Kasumi-1 (cell line): ENCODE data around the gene EXOSC5.
"Not testable (repeated sequence)": the region's sequence is repeated elsewhere in the genome, so short reads cannot be mapped to it uniquely, and the experiment has no call there.

Source experiments
- DNase-seq, 2 experiments: peaks; one replicate each; lab custom pipeline; 2025; lab: John Stamatoyannopoulos, UW

EXOSC5 gene

DNA sequence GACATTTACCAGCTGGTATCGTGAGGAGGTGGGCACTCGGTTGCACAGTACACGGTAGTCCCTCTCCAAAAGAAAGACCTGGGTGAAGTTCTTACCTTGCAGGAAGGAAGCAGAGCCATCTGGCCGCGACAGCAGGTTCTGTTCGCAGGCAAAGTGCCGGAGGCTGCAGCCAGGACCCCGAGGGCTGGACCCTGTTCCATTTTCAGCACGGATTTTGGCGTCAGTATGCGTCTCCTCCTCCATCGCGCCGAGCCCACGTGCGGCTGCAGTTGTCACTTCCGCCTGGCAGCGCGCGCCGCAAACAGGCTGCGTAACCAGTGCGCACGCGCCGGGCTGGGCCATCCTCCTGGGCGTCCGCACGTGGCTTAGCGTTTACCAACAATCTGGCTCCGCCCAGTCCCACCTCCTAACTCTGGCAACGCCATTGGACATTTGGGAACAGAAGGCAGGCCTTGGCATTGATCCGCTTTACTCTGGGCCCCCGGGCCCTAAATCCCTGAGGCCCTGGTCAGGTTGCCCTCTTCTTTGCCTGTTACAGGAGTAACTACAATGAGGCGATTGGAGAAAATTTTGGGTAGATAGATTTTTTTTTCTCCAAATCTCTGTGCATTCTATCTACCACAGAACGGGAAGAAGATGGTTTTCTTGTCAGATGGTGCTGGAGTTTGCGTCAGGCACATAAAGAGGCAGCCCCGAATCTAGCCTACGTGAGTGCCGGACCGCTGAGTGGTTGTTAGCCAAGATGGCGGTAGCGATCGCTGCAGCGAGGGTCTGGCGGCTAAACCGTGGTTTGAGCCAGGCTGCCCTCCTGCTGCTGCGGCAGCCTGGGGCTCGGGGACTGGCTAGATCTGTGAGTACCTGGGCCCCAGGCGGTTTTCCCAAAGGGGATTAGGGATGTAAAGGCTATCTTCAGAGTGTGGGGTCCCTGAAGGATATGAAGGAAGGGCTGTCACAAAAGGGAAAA is at the start of gene EXOSC5, which contains the start of gene BCKDHA:
Gene EXOSC5, minus strand, starts transcription at position 274 of the 964 bp plus-strand sequence. Its CDS starts 31 bp downstream, at position 243.
Gene BCKDHA, plus strand, starts transcription at position 733 of the 964 bp plus-strand sequence. Its CDS starts 10 bp downstream, at position 743.
- DNase-seq: peak; percentile 99

DNA sequence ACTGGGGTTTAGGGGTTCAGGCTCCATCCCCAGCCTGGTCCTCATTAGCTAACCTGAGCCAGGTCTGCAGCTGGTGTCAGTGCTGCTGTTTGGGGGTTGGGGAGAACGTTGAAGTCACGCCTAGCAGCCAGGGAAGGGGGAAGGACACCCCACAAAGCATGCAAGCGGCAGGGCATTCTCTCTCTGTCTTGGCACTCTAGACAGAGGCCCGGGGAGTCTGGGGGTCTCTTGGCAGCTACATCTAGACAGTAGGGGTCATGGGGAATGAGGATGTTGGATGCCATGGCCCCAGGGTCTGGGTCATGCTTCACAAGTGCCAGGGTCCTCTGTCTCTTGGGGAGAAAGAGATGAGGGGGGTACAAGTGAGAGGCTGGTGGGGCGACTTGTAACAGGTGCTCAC is 48.4 kb upstream of the EXOSC5 start:
- no peak for DNase-seq

DNA sequence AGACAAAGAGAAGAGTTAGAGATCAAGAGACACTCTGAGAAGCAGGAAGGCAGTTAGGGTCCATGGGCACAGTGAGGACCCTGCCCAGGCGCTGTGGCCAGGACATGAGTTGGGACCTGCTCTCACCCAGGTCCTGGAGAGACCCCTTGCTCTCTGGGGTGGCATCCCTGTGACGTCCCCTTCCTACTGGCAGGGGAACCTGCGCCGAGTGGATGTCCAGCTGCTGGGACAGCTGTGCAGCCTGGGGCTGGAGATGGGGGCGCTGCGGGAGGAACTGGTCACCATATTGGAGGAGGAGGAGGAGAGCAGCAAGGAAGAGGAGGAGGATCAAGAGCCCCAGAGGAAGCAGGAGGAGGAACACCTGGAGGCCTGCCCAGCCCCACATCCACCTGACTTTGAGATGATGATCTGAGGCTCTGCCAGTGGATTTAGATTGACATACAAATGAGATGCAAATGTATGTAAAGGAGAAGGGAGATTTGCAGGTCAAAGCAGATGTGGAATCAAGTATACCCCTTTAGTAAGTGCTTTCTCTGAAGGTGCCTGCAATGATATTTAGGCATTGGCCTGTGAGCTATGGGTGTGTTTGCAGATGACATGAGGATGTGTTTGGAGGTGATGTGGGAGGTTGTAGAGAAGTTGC is 46.8 kb upstream of the EXOSC5 start:
- DNase-seq: no peak

DNA sequence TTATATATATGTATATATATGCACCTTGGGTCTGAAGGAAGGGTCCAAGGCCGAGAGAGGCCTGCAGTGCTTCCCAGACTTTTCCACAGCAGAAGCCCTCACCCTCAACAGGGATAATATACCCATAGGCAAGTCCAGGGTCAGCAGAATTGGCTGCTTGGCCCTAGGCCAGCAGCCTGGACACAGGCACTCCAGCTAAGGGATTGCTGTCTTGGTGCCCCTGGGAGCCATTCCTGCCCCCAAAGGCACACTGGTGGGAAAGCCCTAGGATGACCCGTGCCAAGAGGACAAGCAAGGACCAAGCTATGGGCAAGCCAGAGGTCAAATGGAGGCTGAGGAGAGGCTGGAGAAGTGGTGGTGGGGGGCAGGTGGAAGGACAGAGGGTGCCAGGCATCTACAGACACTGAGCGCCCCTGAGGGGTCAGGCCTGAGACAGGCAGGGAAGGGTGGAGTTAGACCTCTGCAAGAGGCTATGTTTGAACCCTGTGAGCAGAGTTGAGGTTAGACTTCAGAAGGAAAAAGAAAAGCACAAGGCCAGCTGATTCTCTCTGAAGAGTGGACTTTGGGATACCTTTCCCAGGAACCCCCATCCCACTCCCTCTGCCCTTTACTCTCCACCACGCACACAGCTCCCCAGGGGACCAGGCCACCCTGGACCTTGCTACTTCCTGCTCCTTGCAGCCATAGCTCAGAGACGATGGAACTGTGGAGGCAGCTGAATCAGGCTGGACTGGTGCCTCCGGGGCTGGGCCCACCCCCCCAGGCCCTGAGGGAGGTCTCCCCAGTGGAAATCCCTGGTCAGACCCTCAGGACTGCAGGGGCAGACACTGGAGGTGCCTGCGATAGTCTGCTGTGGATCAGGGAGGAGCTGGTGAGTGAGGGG is 45.6 kb upstream of the EXOSC5 start, which contains the start of gene ERICH4:
Gene ERICH4, plus strand, starts transcription at position 684 of the 883 bp plus-strand sequence. Its CDS starts 14 bp downstream, at position 698.
- no peak for DNase-seq

DNA sequence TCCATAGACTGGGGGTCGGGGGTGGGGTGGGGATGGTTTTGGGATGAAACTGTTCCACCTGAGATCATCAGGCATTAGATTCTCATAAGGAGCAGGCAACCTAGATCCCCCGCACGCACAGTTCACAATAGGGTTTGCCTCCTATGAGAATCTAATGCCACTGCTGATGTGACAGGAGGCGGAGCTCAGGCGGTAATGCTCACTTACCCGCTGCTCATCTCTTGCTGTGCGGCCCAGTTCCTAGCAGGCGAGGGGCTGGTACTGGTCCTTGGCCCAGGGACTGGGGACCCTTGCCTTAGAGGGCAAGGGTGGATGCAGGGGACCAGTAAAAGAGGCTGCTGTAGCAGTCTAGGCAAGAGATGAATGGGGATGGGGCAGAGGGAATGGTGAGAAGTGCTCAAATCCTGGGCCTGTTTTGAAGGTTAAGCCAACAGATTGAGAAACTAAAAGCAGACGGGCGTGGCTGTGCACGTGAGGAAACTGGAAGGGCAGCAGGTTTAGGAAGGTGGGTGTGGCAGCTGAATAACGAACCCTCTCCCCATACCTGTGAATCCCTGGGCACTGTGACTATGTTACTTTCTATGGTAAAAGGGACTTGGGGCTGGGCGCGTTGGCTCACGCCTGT is 44.3 kb upstream of the EXOSC5 start:
- DNase-seq: no peak

DNA sequence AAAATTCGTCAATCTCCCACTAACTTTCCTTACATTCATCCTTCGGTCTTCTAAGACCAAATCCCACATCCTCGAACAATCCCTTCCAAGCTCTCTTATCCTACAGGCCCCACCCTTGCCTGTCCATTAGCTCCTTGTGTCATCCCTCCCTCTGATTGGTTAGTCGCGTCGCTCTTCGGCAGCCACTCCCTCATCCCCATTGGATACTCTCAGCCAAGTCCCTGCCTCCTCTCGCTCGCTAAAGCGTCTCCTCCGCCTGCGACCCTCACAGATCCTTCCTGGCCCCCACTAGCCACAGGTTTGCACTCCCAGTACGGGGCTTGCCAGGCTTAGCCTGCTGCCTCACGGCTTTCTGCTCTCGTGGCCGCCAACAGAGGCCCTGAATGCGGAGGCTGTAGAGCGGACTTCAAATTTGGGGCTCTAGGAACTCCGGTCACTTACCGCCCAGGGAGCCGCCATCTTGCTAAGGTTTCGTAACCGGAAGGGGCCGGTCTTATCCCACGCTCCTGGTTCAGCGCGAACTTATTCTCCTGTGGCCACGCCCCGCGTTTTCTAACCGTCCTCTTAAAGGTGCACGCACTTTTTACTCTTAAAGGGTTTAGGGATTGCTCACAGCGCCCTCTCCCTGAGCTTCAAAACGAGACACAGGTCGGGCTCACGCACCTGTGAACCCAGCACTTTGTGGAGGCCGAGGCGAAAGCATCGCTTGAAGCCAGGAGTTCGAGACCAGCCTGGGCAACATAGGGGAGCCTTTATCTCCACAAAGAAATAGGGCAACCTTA is 42.5 kb upstream of the EXOSC5 start, which contains the start of gene DMAC2:
Gene DMAC2, minus strand, starts transcription at position 472 of the 782 bp plus-strand sequence. Its CDS starts 13 bp downstream, at position 459.
- peak; percentile 98 to 99 for DNase-seq

DNA sequence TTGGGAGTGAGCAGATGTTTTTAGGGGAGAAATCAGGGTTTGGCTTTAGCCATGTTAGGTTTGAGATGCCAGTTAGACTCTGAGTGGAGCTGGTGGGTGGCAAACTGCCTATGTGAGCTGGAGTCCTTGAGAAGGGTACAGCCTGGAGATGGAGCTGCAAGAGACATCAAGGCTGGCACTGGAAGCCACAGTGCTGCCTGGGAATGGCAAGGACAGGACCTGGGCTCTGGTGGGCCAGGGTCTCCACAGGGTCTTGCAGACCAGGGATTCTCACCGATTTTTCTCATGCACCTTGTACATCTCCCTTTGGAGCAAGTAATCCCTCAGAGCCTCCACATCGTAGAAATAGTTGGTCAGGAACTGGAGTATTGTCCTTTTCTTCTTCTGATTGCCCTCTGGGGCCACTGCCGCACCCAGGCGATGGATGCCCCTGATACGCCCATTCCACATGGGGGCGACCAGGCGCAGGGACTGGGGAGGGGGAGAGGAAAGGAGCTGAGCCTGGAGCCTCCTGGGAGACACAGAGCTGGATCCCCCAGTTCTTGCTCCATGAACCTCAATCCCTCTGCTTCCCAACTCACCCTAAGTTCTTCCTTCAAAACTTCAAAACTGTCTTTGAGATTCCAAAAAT is 40.9 kb upstream of the EXOSC5 start:
- DNase-seq: no peak

DNA sequence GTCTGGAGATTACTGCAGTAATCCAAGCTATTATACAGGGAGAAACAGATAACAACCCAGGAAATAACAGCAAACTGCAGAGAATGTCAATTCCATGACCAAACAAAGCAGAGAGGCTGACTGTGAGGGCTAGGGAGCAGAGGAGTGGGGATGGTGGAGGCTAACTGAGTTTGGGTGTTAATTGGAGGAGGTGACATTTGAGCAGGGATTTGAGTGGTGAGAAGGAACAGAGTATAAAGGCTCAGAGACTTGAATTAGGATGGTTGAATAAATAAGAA is 39.5 kb upstream of the EXOSC5 start:
- no peak for DNase-seq

DNA sequence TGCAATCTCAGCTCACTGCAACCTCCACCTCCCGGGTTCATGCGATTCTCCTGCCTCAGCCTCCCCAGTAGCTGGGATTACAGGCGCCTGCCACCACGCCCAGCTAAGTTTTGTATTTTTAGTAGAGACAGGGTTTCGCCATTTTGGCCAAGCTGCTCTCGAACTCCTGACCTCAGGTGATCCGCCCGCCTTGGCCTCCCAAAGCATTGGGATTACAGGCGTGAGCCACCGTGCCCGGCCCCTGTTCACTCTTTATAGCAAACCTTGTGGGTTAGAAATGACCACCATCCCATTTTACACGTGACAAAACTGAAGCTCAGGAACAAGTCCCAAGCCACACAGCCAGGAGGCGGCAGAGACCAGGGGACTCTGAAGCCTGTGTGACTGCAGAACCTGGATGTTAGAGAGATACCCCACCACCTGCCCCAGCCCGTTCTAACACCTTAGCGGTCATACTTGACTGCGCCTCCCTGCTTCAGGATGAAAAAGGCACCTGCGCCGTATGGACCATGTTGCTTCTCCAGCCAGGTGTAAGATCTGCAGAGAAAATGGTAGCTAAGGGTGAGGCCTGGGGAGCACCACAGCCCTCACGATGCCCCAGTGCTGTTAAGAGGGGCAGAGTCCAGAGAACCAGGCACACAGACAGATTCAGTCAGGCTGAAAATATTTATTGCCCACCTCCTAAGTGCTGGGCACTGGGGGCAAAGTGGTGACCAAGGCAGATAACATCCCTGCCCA is 38.9 kb upstream of the EXOSC5 start:
- no peak for DNase-seq

DNA sequence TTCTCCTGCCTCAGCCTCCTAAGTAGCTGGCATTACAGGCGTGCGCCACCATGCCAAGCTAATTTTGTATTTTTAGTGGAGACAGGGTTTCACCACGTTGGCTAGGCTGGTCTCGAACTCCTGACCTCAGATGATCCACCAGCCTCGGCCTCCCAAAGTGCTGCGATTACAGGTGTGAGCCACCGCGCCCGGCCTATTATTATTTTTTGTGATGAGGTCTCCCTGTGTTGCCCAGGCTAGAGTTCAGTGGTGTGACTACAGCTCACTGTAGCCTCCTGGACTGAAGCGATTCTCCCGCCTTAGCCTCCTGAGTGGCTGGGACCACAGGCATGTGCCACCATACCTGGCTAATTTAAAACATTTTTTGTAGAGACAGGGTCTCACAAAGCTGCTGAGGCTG is 38.2 kb upstream of the EXOSC5 start:
- not testable (repeated sequence) for DNase-seq

DNA sequence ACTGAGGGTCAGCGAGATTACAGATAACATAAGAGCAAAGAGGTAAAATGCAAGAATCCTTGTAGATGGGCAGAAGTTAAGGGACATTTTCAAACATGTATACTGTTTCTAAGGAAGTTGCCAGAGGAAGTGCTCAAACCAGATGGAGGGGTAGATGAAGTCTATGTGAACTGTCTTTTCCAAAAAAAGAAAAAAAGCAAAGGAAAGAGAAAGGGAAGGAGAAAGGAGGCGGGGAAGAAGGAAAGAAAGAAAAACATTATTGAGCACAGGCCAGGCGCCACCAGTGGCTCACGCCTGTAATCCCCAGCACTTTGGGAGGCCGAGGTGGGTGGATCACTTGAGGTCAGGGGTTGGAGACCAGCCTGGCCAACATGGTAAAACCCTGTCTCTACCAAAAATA is 37.3 kb upstream of the EXOSC5 start:
- DNase-seq: peak; percentile 50 to 73

DNA sequence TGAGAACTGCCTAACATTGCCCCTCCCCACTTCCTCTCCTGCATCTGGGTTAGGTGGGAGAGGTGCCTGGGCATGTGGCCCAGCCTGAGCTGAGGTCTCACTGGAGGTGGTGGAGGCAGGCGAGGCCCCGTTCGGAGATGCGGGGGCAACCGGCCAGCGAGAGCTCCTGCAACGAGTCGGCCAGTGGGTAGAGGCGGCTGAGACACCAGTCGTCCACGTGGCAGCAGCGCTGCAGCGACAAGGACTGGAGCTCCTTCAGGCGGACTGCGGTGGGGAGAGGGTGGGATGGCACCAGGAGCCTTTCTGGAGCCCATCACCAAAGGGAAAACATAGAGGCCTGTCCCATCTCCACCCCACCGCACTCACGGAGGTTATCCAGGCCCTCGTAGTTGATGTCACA is 36.0 kb upstream of the EXOSC5 start:
- no peak for DNase-seq

DNA sequence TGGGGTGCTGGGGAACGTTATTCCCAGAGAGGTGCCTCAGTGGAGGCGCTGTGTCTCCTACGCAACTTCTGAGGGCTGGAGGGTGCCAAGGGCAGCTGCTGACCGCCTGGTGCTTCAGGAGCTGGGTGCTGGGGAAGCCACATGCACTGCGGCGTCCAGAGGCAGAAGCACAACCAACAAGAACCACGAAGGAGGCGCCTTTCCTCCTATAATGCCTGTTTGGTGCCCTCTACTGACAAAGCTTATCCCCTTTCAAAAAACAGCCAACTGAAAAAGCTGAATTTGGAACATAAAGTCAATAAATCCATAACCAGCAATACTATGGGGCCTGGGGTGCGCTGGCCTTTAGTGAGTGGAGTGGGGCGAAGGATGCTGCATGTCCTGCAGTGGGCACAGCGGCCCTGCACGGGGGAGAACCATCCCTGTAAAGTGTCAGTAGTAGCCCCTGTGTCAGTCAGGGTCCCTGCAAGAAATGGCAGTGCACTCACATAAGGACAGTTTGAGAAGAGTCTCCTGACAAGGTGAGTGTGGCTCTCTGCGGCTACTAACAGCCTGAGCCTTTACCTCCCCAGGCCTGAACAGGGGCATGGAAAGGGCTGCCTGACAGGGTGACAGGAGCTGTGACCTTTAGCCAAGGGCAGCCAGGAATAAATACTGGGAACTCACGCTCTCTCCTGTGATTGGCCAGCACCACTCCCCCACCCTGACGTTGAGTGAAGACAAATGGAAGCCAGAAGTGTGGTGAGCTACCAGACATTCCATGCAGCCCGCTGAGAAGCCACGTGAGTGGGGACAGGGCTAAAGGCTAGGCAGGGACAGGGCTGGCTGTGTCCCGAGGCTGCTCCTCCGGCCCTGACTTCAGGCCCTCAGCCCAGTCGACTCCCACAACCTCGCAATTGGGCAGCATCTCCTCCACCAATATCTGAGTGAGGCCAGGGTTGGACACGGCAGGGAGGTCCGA is 34.5 kb upstream of the EXOSC5 start:
- peak; percentile 79 to 86 for DNase-seq

DNA sequence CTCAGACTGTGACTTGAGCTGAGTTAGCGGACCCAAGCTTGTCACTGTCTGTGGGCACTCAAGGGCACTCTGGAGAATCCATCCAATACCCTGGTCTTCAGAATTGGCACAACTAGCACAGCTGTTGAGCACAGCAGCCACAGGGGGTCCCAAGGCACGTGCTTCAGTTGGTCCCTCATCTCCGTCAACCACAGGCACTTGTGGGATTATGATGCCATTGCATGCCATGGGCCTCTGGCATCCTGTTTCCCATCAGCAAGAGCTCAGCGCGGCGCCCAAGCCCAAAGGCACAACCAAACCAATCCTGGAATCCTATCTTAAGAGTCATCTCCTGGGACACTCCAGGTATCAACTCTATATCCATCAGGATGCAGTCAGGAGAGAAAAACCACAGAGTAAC is 33.8 kb upstream of the EXOSC5 start:
- no peak for DNase-seq

DNA sequence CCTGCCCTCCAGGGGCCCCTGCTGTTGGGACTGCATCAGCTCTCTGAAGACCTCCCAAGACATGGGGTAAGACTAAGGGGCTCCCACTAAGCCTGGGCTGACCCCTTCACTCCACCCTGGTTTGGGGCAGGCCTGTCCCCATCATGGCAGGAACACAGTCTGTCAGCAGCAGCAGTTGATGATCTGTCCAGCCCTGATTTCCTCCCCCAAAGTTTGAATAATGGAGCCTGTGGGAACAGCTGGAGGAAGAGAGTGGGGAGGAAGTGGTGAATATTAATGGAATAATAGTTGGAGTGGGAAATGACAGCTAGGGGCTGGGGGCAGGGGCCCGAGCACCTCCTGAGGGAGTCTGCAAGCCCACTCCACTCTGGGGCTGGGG is 31.3 kb upstream of the EXOSC5 start:
- no peak for DNase-seq

DNA sequence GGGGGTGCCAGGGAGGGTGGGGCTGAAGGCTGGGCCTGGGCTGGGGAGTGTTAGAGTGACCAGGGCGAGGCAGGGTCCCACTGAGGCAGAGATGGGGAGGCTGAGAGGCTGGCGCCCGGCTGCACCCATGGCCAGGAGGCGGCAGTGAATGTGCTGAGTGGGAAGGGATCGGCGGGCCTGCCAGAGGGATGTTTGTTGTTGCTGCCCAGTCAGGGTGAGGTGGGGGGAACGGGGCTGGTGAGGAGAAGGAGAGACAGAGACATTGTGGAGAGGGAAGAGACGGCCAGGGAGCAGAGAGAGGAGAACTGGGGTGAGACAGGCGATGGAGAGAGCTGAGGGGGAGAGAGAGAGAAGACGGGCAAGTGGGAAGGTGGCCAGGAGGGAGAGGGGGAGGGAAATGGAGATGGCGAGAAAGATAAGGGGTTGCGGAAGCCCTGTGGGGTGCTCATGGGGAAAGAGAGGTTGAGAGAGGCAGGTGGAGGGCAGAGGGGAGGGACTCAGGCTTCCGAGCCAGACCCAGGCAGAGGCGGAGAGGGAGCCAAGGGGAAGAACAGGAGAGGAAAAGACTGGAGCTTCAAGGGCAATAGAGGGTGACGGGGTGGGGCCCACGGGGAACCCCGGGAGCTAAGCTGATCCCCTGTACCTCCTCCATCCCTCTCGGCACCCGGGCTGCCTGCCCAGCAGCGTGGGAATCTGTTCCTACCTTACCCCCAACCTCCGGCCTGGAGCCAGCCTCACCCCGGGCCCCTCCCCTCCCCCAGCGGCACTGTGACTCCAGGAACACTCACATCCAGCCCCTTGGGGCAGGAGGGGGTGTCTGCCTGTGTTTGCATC is 30.7 kb upstream of the EXOSC5 start:
- peak; percentile 59 to 61 for DNase-seq

DNA sequence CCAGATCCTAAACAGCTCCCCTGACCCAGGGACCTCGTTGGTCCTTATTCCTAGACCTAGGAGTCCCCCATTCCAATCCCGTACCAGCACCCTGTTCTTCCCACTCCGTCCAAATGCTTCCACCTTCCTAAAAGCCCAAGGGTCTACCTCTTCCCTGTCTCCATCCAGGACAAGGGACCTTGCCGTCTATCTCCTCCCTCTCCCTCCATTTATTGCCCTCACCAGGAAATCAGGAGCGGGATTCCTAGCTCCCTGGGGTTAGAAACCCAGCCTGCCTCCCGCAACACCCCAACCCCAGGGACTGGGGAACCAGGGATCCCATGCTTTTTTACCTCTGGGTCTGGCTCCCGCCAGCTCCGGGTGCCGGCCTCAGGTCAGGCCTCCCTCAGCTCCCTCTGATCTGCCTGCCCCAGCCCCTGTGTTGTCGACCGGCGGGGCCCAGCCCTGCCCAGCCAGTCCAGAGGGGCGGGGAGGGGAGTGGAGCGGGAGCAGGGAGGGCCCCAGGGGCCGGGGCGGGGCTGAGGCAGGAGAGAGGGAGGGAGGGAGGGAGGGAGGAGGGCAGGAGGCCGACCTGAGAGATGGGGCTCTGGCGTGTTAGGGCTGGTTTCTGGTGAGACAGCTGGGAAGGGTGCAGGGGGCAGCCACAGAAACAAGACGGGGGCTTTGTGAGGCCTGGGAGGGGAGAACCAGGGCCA is 29.9 kb upstream of the EXOSC5 start, which contains the start of gene B3GNT8:
Gene B3GNT8, minus strand, starts transcription at position 423 of the 695 bp plus-strand sequence. CDS start 596 bp downstream, outside the sequence.
- peak; percentile 70 to 71 for DNase-seq
